GM12801 (cell line): ENCODE measurements around the gene CDK8.

ENCODE experiments used
- CTCF ChIP-seq: IDR thresholded peaks from one replicate; pipeline ENCODE4 v1.5.1; 2011; ENCODE audit warnings: control low read depth; ENCODE audit not compliant: insufficient read length; ENCODE audit errors: extremely low read depth

CDK8 gene

GRCh38 chr13:26412936-26413716 lies 159.2 kb downstream of the CDK8 start:
- TF ChIP-seq CTCF: no peak

GRCh38 chr13:26420282-26420960 lies 166.5 kb downstream of the CDK8 start:
- no peak for TF ChIP-seq CTCF

GRCh38 chr13:26422036-26422435 lies 168.1 kb downstream of the CDK8 start:
- TF ChIP-seq CTCF: no peak

DNA sequence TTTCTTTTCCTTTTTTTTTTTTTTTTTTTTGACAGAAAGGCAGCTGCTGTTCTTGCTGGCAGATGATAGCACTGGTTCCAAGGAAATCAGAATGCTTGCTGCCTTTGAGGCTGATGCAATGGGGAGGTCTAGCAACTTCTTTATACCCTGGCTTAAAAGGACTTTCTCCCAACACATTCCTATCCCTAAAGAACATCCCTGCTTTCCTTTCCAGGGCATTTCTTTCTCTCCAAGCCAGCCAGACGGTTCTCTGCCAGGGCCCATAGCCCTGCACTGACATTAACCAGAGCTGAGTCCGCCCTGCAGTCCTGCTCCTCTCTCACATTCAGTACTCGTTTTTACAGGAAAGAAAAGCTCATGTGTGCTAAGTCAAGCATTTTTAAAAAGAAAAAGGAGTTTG lies 169.7 kb downstream of the CDK8 start:
- TF ChIP-seq CTCF: no peak

DNA sequence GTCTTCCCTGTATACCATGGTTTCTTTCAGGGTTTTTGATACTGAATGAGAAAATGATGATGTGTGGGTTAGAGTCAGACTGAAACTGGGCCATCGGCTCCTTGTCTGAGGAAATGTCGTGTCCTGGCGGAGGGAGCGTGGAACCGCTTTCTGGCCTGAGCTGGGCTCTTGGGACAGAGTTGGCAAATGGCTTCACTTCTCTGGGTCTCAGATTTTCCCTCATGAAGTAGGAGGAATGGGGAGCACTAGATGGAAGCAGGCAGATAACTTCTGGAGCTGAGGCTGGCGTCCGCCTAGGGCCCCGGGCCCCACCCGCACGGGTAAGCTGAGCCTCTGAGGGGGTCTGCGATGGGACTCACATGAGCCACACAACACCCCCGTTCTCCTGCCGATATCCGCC lies 170.3 kb downstream of the CDK8 start:
- no peak for TF ChIP-seq CTCF

GRCh38 chr13:26425443-26426358 lies 171.8 kb downstream of the CDK8 start:
- no peak for TF ChIP-seq CTCF

- no peak for TF ChIP-seq CTCF
These were observed 179.8 kb downstream of the CDK8 start for GRCh38 chr13:26433776-26434175.
